ENCODE results near the gene SHLD1. TPM values are rescaled to one million over a fixed set of nuclear protein-coding genes. Genes with fewer than 3 reads are reported as not detected.
"Not testable (repeated sequence)": the region's sequence is repeated elsewhere in the genome, so short reads cannot be mapped to it uniquely, and the experiment has no call there.

The SHLD1 gene
- polyA plus RNA-seq, 6 donors from 2014 or later, result 14.0 to 43.9 (median 30.8) TPM

DNA sequence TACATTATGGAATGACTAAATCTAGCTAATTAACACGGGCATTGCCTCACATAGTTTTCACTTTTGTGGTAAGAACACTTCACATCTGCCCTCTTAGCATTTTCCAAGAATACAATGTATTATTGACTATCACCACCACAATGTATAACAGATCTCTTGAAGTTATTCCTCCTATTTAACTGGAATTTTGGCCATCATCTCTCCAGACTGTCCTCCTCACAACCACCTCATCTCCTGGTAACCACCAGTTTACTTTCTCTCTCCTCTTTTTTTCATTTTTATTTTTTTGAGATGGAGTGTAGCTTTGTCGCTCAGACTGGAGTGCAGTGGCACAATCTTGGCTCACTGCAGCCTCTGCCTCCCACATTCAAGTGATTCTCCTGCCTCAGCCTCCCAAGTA is 8.2 kb upstream of the SHLD1 start:
- no peak for DNase-seq
- no peak for ATAC-seq (ENCODE audit: low read depth in 2 of 2)
- Mint-ChIP-seq H3K27ac (no peak overlapping the region), H3K36me3 (no peaks in the 10 kb centered on the region), H3K9me3 (no peaks in the 10 kb centered on the region), H3K4me3 (no peak overlapping the region), H3K4me1 (peaks cover 12 to 20% (median 16%) of the 10 kb centered on the region in 3 donors), H3K27me3 (peaks cover 47 to 62% (median 57%) of the 10 kb centered on the region in 3 donors)

DNA sequence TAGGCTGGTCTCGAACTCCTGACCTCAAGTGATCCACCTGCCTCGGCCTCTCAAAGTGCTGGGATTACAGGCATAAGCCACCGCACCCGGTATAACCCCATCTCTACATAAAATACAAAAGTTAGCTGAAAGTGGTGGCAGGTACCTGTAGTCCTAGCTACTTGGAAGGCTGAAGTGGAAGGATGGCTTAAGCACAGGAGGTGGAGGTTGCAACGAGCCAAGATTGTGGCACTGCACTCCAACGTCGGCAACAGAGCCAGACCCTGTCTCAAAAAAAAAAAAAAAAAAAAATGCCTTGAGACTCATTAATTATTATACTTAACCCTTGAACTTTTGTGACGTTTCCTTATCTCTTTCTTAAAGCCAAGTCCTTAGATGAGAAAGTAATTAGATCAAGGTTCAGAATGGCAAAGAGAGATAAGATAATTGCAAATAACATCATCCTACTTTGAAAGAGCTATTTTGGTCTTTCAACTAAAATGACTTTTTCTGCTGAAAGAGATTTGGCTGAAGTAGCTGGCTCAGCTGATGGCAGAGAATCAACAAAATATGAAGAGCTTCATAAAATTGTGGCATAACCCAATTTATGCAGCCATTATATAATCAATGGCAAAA is 4.7 kb upstream of the SHLD1 start:
- peaks cover 5 to 8% (median 6%) of the 10 kb centered on the region in 3 donors for H3K4me1 Mint-ChIP-seq
- H3K27ac Mint-ChIP-seq, result no peak overlapping the region
- DNase-seq (no peak), ATAC-seq (ENCODE audit: low read depth in 2 of 2) (no peak)
- H3K36me3 Mint-ChIP-seq, result peaks cover 0 to 7% of the 10 kb centered on the region in 2 donors
- H3K9me3 Mint-ChIP-seq, result no peaks in the 10 kb centered on the region
- H3K4me3 Mint-ChIP-seq, result peak overlapping the region in 1 of 8 donors; percentile 27
- H3K27me3 Mint-ChIP-seq, result peaks cover 31 to 36% (median 35%) of the 10 kb centered on the region in 3 donors

DNA sequence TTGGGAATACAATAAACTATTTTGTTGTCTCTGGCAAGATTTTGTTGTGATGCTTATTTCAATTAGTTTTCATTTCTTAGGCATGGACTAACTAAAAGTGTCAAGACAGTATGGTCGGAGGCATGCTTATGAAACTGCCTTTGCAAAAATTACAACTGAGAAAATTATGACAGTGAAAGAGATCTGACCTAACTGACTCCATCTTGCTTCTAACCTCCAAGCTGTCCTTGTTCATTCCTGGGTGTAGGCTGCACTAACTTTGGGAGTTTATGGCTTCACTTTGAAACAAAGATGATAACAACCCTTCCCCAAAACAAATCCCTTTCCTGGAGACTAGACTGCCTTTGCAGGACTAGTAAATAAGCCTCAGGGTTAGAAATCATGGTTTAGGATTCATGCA is 4.1 kb upstream of the SHLD1 start:
- ATAC-seq (ENCODE audit: low read depth in 2 of 2) (no peak), DNase-seq (no peak)
- H3K9me3 Mint-ChIP-seq, result no peaks in the 10 kb centered on the region
- H3K27ac Mint-ChIP-seq, result no peak overlapping the region
- H3K4me3 Mint-ChIP-seq, result peak overlapping the region in 1 of 8 donors; percentile 27
- H3K4me1 Mint-ChIP-seq, result peaks cover 5 to 11% (median 8%) of the 10 kb centered on the region in 3 donors
- peaks cover 0 to 8% of the 10 kb centered on the region in 2 donors for H3K36me3 Mint-ChIP-seq
- peaks cover 28 to 32% (median 31%) of the 10 kb centered on the region in 3 donors for H3K27me3 Mint-ChIP-seq

DNA sequence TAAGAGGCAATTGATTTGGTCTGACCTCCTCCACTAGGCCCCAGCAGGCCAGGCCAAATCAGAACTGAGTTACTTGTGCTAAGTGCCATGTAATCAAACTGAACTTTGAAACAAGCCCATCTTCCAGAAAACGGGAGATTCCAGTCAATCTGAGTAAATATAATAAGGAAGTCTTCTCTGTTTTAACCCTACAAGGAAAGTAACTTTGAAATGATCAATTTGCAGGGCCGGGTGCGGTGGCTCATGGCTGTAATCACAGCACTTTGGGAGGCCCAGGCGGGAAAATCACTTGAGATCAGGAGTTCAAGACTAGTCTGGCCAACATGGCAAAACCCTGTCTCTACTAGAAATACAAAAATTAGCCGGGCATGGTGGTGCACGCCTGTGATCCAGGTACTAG is 2.0 kb upstream of the SHLD1 start:
- H3K36me3 Mint-ChIP-seq, result peaks cover 0 to 8% of the 10 kb centered on the region in 2 donors
- peaks cover 9 to 11% (median 10%) of the 10 kb centered on the region in 3 donors for H3K27me3 Mint-ChIP-seq
- H3K4me1 Mint-ChIP-seq, result peaks cover 10 to 23% (median 19%) of the 10 kb centered on the region in 3 donors
- no peak for DNase-seq
- peak overlapping the region in 1 of 6 donors; percentile 44 for H3K27ac Mint-ChIP-seq
- no peaks in the 10 kb centered on the region for H3K9me3 Mint-ChIP-seq
- peak overlapping the region in 3 of 8 donors; percentile 16 to 63 (median 33) for H3K4me3 Mint-ChIP-seq
- no peak for ATAC-seq (ENCODE audit: low read depth in 2 of 2)

DNA sequence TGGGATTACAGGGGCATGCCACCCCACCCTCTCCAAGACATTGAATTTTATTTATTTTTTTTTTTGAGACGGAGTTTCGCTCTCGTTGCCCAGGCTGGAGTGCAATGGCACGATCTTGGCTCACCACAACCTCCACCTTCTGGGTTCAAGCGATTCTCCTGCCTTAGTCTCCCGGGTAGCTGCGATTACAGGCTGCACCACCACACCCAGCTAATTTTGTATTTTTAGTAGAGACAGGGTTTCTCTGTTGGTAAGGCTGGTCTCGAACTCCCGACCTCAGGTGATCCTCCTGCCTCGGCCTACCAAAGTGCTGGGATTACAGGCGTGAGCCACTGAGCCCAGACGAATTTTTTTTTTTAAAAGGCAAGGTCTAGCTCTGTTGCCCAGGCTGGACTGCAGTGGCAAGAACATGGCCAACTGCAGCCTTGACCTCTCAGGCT is 669 bp upstream of the SHLD1 start:
- not testable (repeated sequence) for ATAC-seq (ENCODE audit: low read depth in 2 of 2); H3K36me3 Mint-ChIP-seq; H3K9me3 Mint-ChIP-seq; H3K27me3 Mint-ChIP-seq; DNase-seq
- H3K4me1 Mint-ChIP-seq, result peaks cover 14 to 30% (median 28%) of the 10 kb centered on the region in 3 donors
- H3K27ac Mint-ChIP-seq, result peak overlapping the region in 1 of 6 donors; percentile 49
- H3K4me3 Mint-ChIP-seq, result peak overlapping the region in 3 of 8 donors; percentile 93 to 99 (median 98)

DNA sequence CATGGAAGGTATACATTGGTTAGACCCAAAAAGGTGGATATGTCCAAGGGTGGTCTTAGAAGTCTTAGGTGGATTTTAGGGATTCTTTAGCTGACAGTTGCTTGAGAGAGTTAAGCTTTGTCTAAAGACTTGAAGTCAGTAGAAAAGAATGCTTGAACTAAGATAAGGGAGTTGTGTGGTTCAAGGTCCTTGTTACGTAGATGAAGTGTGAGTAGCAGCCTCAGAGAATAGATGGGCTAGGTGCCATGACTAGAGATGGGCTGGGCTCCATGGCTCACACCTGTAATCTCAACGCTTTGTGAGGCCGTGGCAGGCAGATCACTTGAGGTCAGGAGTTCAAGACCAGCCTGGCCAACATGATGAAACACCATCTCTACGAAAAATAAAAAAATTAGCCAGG is 1.7 kb downstream of the SHLD1 start:
- no peak for DNase-seq
- H3K9me3 Mint-ChIP-seq, result no peaks in the 10 kb centered on the region
- no peak for ATAC-seq (ENCODE audit: low read depth in 2 of 2)
- peaks cover 0 to under 1% (median 0%) of the 10 kb centered on the region in 3 donors for H3K27me3 Mint-ChIP-seq
- H3K27ac Mint-ChIP-seq, result peak overlapping the region in 1 of 6 donors; percentile 32
- peaks cover 14 to 42% (median 36%) of the 10 kb centered on the region in 3 donors for H3K4me1 Mint-ChIP-seq
- H3K4me3 Mint-ChIP-seq, result peak overlapping the region; percentile 44 to 99 (median 93)
- peaks cover 0 to 8% of the 10 kb centered on the region in 2 donors for H3K36me3 Mint-ChIP-seq

DNA sequence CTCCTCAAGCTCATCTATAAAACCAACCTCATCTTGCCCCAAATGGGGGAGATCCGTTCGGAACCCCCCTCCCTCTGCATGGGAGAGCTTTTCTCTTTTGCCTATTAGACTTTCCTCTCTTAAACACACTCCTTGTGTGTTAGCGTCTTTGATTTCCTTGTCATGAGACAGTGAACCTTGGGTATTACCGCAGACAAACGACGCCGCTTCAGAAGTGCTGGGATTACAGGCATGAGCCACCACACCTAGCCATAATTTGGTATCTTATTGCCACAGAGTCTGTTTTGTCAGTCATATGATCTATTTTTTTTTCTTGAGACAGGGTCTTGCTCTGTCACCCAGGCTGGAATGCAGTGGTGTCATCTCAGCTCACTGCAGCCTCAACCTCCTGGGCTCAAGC is 3.6 kb downstream of the SHLD1 start:
- peak overlapping the region in 4 of 6 donors; percentile 16 to 85 (median 57) for H3K27ac Mint-ChIP-seq
- ATAC-seq (ENCODE audit: low read depth in 2 of 2), result no peak
- no peaks in the 10 kb centered on the region for H3K27me3 Mint-ChIP-seq
- H3K9me3 Mint-ChIP-seq, result no peaks in the 10 kb centered on the region
- peak overlapping the region in 3 of 8 donors; percentile 16 to 87 (median 79) for H3K4me3 Mint-ChIP-seq
- peaks cover 22 to 51% (median 41%) of the 10 kb centered on the region in 3 donors for H3K4me1 Mint-ChIP-seq
- no peak for DNase-seq
- H3K36me3 Mint-ChIP-seq, result peaks cover 11 to 20% of the 10 kb centered on the region in 2 donors

DNA sequence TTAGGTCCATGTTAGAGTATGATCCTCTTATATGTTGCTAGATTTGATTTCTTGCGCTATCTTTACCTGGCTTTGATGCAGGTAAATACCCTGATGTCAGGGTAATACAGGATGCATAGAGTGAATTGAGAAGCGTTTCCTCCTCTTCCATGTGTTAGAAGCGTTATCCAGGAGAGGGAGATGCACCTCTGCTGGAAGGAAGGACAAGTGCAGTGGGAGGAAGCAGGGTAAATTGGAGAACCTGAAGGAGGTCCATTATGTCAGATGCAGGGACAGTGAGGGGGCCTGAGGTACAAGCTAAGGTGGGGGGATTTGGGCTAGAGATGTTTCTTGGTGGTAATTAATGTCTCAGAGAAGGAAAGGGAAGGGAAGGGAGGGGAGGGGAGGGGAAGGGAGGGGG is 7.7 kb downstream of the SHLD1 start:
- no peak for DNase-seq
- no peak overlapping the region for H3K27ac Mint-ChIP-seq

DNA sequence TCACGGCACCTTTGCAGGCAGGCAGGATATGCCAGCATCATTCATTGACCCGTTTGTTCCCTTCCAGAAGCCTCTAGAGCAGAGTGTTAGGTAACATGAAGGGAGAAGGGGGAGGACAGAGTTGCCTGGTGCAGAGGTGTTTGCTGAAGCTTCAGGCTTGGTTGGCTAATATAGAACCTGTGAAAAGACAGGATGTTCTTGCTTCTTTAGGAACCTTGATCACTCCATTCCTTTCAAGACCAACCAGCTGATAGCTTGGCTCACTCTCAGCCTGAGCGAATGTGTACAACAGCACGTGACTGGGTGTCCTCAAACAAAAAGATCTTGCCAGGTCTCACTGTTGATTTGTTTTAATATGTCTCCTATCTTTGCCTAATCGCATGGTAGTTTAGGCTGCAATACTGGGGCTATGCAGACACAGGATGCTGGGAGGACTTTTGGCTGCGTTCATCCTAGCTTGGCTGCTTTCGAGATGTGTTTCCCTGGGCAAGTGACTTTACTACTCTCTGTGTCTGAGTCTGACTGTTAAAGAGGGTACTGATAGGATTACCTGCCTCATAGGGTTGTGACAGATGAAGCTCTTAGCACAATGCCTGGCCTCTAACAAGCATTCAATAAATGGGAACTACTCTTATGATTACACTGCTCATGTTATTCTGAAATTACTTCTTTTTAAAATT is 16.0 kb downstream of the SHLD1 start:
- DNase-seq (no peak), ATAC-seq (ENCODE audit: low read depth in 2 of 2) (no peak)
- Mint-ChIP-seq H3K9me3 (no peaks in the 10 kb centered on the region), H3K4me3 (no peak overlapping the region), H3K4me1 (peaks cover 44 to 82% (median 50%) of the 10 kb centered on the region in 3 donors), H3K27me3 (no peaks in the 10 kb centered on the region), H3K36me3 (no peaks in the 10 kb centered on the region), H3K27ac (peak overlapping the region in 2 of 6 donors; percentile 24 to 82)

More for the DNA sequence above, 7.7 kb downstream of the SHLD1 start:
- Mint-ChIP-seq H3K36me3 (peaks cover 23 to 28% of the 10 kb centered on the region in 2 donors), H3K9me3 (no peaks in the 10 kb centered on the region), H3K4me1 (peaks cover 28 to 54% (median 38%) of the 10 kb centered on the region in 3 donors), H3K27me3 (no peaks in the 10 kb centered on the region), H3K4me3 (no peak overlapping the region)
- ATAC-seq (ENCODE audit: low read depth in 2 of 2), result no peak

DNA sequence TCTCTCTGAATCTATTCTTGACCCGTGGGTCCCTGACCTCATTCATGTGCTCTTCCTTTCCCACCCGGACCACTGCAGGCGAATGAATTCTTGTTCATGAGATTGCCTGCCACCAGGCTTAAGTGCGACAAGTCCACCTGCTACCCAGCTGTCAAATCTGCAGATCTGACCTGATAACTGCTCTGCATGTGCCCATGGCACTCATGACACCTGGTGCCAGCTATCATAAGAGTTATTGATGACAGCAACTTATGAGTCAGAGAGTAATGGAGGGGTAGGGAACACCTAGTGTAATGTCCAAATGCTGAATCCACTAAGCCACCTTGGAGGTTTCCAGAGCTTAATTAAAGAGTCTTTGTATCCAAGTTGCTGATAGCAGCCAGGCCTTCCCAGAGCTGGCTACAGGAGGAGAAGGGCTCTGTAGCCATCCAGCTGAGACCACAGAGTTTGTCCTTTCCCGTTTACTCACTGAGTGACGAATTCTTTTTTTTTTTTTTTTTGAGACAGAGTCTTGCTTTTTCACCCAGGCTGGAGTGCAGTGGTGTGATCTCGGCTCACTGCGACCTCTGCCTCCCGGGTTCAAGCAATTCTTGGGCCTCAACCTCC is 17.4 kb downstream of the SHLD1 start:
- Mint-ChIP-seq H3K36me3 (no peaks in the 10 kb centered on the region), H3K4me1 (peaks cover 43 to 86% (median 59%) of the 10 kb centered on the region in 3 donors), H3K27ac (peak overlapping the region in 3 of 6 donors; percentile 3 to 82 (median 65)), H3K9me3 (no peaks in the 10 kb centered on the region), H3K27me3 (no peaks in the 10 kb centered on the region), H3K4me3 (peak overlapping the region in 3 of 8 donors; percentile 4 to 16 (median 16))
- ATAC-seq (ENCODE audit: low read depth in 2 of 2), result no peak
- DNase-seq, result no peak

DNA sequence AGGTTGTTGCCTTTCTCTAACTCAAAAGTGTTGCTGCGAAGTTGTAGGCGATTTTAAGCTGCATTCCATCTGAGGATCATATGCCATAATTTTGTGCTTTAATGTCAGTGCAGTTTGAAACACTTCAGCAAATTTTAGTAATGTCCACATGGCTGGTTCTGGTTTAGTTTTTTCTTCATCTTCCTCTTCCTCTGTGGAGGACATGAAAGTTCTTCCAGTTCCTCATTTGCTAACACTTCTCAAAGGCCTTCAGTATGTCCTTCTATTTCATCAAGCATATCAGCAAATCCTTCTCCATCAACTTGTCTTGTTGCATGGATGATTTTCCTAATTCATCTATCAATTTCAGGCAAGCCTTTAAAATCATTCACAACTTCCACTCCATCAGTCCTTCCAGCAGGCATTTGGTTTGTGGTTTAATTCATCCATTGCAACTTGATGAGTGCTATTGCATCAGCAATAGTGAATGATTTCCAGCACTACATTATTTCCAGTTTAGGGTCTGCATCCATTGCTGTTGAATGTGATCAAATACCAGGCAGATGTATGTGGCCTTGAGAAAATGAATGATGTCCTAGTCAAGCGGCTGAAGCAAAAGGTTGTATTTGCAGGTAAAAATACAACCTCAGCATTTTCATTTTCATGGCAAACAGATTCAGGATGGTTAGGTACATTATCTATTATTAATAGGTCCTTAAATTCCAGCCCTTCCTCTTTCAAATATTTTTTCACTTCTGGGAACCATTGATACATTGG is 20.2 kb downstream of the SHLD1 start:
- peak overlapping the region; percentile 30 to 82 (median 55) for H3K4me3 Mint-ChIP-seq
- peaks cover 43 to 95% (median 64%) of the 10 kb centered on the region in 3 donors for H3K4me1 Mint-ChIP-seq
- H3K9me3 Mint-ChIP-seq, result peaks cover 0 to 1% (median 0%) of the 10 kb centered on the region in 7 donors

DNA sequence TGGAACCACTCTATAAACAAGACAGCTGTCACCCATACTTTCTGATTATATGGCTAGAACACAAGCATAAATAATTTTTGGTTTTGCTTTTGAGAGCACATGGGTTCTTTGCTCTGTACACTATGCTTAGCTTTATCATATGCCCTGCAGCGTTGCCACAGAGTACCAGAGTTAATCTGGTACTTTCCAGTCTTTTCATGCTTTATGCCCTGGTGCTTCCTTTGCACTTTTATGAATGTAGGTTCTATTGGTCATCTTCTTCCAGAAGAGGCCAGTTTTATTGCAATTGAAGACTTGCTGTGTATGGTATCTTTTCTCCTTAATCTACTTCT is 20.8 kb downstream of the SHLD1 start:
- DNase-seq, result peak; percentile 21
- peak; percentile 77 to 81 for ATAC-seq (ENCODE audit: low read depth in 2 of 2)
- H3K27me3 Mint-ChIP-seq, result no peaks in the 10 kb centered on the region
- peaks cover 10 to 13% of the 10 kb centered on the region in 2 donors for H3K36me3 Mint-ChIP-seq
- H3K4me3 Mint-ChIP-seq, result peak overlapping the region in 6 of 8 donors; percentile 30 to 82 (median 54)
- H3K4me1 Mint-ChIP-seq, result peaks cover 43 to 90% (median 64%) of the 10 kb centered on the region in 3 donors
- H3K27ac Mint-ChIP-seq, result peak overlapping the region in 5 of 6 donors; percentile 17 to 88 (median 39)
- peaks cover 0 to 1% (median 0%) of the 10 kb centered on the region in 7 donors for H3K9me3 Mint-ChIP-seq

More for the DNA sequence above, 20.2 kb downstream of the SHLD1 start:
- DNase-seq, result peak; percentile 30
- peak overlapping the region in 5 of 6 donors; percentile 17 to 88 (median 82) for H3K27ac Mint-ChIP-seq
- H3K27me3 Mint-ChIP-seq, result no peaks in the 10 kb centered on the region
- ATAC-seq (ENCODE audit: low read depth in 2 of 2), result peak; percentile 71 to 73
- peaks cover 10 to 13% of the 10 kb centered on the region in 2 donors for H3K36me3 Mint-ChIP-seq

DNA sequence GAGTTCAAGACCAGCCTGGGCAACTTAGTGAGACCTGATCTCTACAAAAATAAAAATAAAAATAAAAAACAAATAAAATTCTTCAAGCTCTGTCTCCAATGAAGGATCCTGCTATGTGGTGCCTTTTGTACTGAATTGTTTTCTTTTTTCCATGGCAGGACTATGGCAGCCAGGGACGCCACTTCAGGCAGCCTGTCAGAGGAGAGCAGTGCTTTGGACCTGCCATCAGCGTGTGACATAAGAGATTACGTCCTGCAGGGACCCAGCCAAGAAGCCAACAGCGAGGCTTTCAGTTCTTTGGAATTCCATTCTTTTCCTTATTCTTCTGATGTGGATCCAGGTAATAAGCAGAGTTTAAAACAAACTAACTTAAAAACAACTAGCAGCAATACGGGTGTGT is 22.5 kb downstream of the SHLD1 start:
- DNase-seq (no peak), ATAC-seq (ENCODE audit: low read depth in 2 of 2) (no peak)
- Mint-ChIP-seq H3K9me3 (peaks cover 0 to 1% (median 0%) of the 10 kb centered on the region in 7 donors), H3K4me1 (peaks cover 35 to 74% (median 54%) of the 10 kb centered on the region in 3 donors), H3K27me3 (no peaks in the 10 kb centered on the region), H3K4me3 (peak overlapping the region in 1 of 8 donors; percentile 22), H3K36me3 (peaks cover 13 to 14% of the 10 kb centered on the region in 2 donors), H3K27ac (peak overlapping the region in 3 of 6 donors; percentile 75 to 87 (median 81))

All from naive B cell (primary cell).